Left lung (tissue), 10 donors: ENCODE measurements around the gene TXNDC17. TPM values are rescaled to one million over a fixed set of nuclear protein-coding genes. Genes with fewer than 3 reads are reported as not detected.

Experiments
- ATAC-seq: fragments of 200-7000 bp; cut with Tn5 transposase; one replicate; pipeline ENCODE4 v1.9.1; 2020; ENCODE audit warnings: moderate library complexity
- DNase-seq, 4 donors: peaks; one replicate each; pipeline ENCODE4 v3.0.0-alpha.2; 2013 to 2020
- H3K27ac ChIP-seq, 2 donors: fragments of 200-600 bp; sonication (generic) in 1 of 2; one replicate each; pipeline versions ENCODE4 v1.5.0 to v1.8.0; 2020 to 2021
- H3K27me3 ChIP-seq, 2 donors: fragments of 200-600 bp; sonication (generic) in 1 of 2; one replicate each; pipeline versions ENCODE4 v1.5.0 to v1.8.0; 2020 to 2021
- H3K36me3 ChIP-seq, 2 donors: fragments of 200-600 bp; sonication (generic) in 1 of 2; one replicate each; pipeline versions ENCODE4 v1.5.0 to v1.8.0; 2020 to 2021
- H3K4me1 ChIP-seq, 2 donors: fragments of 200-600 bp; one replicate each; pipeline ENCODE4 v1.8.0; 2021
- H3K4me3 ChIP-seq, 2 donors: fragments of 200-600 bp; sonication (generic) in 1 of 2; one replicate each; pipeline versions ENCODE4 v1.5.0 to v1.8.0; 2020 to 2021; ENCODE audit warnings: mild to moderate bottlenecking in 1 of 2
- H3K9me3 ChIP-seq, 2 donors: fragments of 200-600 bp; sonication (generic) in 1 of 2; one replicate each; pipeline versions ENCODE4 v1.5.0 to v1.8.0; 2020 to 2021
- CTCF ChIP-seq, 2 donors: fragments of 200-600 bp; sonication (generic) in 1 of 2; IDR thresholded peaks; one replicate each; pipeline versions ENCODE4 v1.5.0 to v1.8.0; 2021; ENCODE audit warnings: antibody characterized with exemption in 2 of 2
- intact Hi-C, 2 donors: fragments of 100-400 bp; cut with DNase I; formaldehyde crosslinking; loops; one replicate each; pipeline versions ENCODE4 v1.11.2 to v1.14.2; 2022
- polyA plus RNA-seq, 6 donors: library from polyadenylated mRNA; unstranded; fragments of 120-200 nt; gene quantifications; one replicate each; pipeline ENCODE4 v1.2.1, GENCODE V29; 2013; ENCODE audit not compliant: insufficient read length in 6 of 6
- total RNA-seq, 2 donors: library from RNA; stranded (reverse); fragmentation: NEBNext Ultra II Directional; extraction: Animal tissue kit (Norgen Biotek cat#: 25700); gene quantifications; one replicate each; pipeline ENCODE4 v1.2.1, GENCODE V29; 2021
- donor health status: DM: no; HTN: yes; CAD: no.
- donor health status: DM: no; HTN: no; CAD: no.

The TXNDC17 gene
- total and polyA plus RNA-seq, 8 donors = 78.9 to 102 (median 91.2) TPM

GRCh38 chr17:6602141-6602540 is 38.7 kb upstream of the TXNDC17 start:
- no peak overlapping the region for H3K4me3 ChIP-seq
- peaks cover 28 to 29% of the 10 kb centered on the region in 2 donors for H3K4me1 ChIP-seq
- peaks cover 0 to 32% of the 10 kb centered on the region in 2 donors for H3K36me3 ChIP-seq
- no peak for TF ChIP-seq CTCF (IDR thresholded peaks at IDR 0.05)
- DNase-seq = no peak
- no peak for ATAC-seq
- intact Hi-C loops = no loop called here
- no peak overlapping the region for H3K27ac ChIP-seq
- no peaks in the 10 kb centered on the region for H3K9me3 ChIP-seq
- no peaks in the 10 kb centered on the region for H3K27me3 ChIP-seq

- H3K27me3 ChIP-seq = no peaks in the 10 kb centered on the region
- DNase-seq (peak in 3 of 4 donors; percentile 40 to 78 (median 59)), ATAC-seq (peak; percentile 26)
- H3K36me3 ChIP-seq = peaks cover 0 to 49% of the 10 kb centered on the region in 2 donors
- intact Hi-C loops = no loop called here
- no peak overlapping the region for H3K27ac ChIP-seq
- no peaks in the 10 kb centered on the region for H3K9me3 ChIP-seq
- TF ChIP-seq CTCF (IDR thresholded peaks at IDR 0.05) = no peak
- H3K4me1 ChIP-seq = peaks cover 13 to 18% of the 10 kb centered on the region in 2 donors
- no peak overlapping the region for H3K4me3 ChIP-seq
These were observed 37.0 kb upstream of the TXNDC17 start for GRCh38 chr17:6603744-6604325.

- peaks cover 5 to 7% of the 10 kb centered on the region in 2 donors for H3K4me1 ChIP-seq
- DNase-seq = no peak
- H3K9me3 ChIP-seq = no peaks in the 10 kb centered on the region
- H3K4me3 ChIP-seq = no peak overlapping the region
- no peaks in the 10 kb centered on the region for H3K27me3 ChIP-seq
- ATAC-seq = no peak
- H3K27ac ChIP-seq = no peak overlapping the region
- no peak for TF ChIP-seq CTCF (IDR thresholded peaks at IDR 0.05)
- intact Hi-C loops = no loop called here
- H3K36me3 ChIP-seq = peaks cover 0 to 61% of the 10 kb centered on the region in 2 donors
These were observed 35.7 kb upstream of the TXNDC17 start for GRCh38 chr17:6605142-6605541.

GRCh38 chr17:6608321-6608720 is 32.5 kb upstream of the TXNDC17 start:
- no peak overlapping the region for H3K27ac ChIP-seq
- ATAC-seq = no peak
- H3K9me3 ChIP-seq = no peaks in the 10 kb centered on the region
- intact Hi-C loops = no loop called here
- H3K27me3 ChIP-seq = no peaks in the 10 kb centered on the region
- no peak for DNase-seq
- peaks cover 0 to 6% of the 10 kb centered on the region in 2 donors for H3K4me1 ChIP-seq
- no peak overlapping the region for H3K4me3 ChIP-seq
- TF ChIP-seq CTCF (IDR thresholded peaks at IDR 0.05) = no peak
- peaks cover 0 to 73% of the 10 kb centered on the region in 2 donors for H3K36me3 ChIP-seq

- Histone ChIP-seq H3K9me3 (no peaks in the 10 kb centered on the region), H3K27me3 (no peaks in the 10 kb centered on the region), H3K27ac (no peak overlapping the region), H3K4me1 (no peaks in the 10 kb centered on the region), H3K4me3 (no peak overlapping the region), H3K36me3 (peaks cover 0 to 77% of the 10 kb centered on the region in 2 donors)
- ATAC-seq (no peak), DNase-seq (no peak)
- no peak for TF ChIP-seq CTCF (IDR thresholded peaks at IDR 0.05)
- intact Hi-C loops = no loop called here
These were observed 30.8 kb upstream of the TXNDC17 start for GRCh38 chr17:6610011-6610410.
